GM21529 (cell line): ENCODE measurements around the gene CCNY.
A peak's percentile ranks its signal among the peaks of the same experiment; 100 is the strongest.

Experiments
- ATAC-seq: cut with Tn5 transposase; IDR thresholded peaks from one replicate; pipeline ENCODE4 v1.9.1; 2021; ENCODE audit not compliant: unreplicated experiment

CCNY gene

GRCh38 chr10:35331894-35332640 is 4.2 kb upstream of the CCNY start:
- no peak for ATAC-seq

GRCh38 chr10:35334297-35334696 is 2.0 kb upstream of the CCNY start:
- no peak for ATAC-seq

- ATAC-seq: peak; percentile 0
Measured at GRCh38 chr10:35335133-35336083, 901 bp upstream of the CCNY start.

- ATAC-seq: peak; percentile 8
Measured at GRCh38 chr10:35336921-35337823, 863 bp downstream of the CCNY start.

GRCh38 chr10:35339942-35340341 is 3.6 kb downstream of the CCNY start:
- peak; percentile 57 for ATAC-seq

GRCh38 chr10:35340975-35341374 is 4.7 kb downstream of the CCNY start:
- ATAC-seq: no peak

- ATAC-seq: peak; percentile 68
Measured at GRCh38 chr10:35341521-35341920, 5.2 kb downstream of the CCNY start.

GRCh38 chr10:35342183-35342753 is 6.0 kb downstream of the CCNY start:
- ATAC-seq: no peak

GRCh38 chr10:35343739-35344138 is 7.4 kb downstream of the CCNY start:
- no peak for ATAC-seq

- no peak for ATAC-seq
Measured at GRCh38 chr10:35345383-35345742, 9.1 kb downstream of the CCNY start.

- ATAC-seq: no peak
Measured at GRCh38 chr10:35346248-35346647, 9.9 kb downstream of the CCNY start.

GRCh38 chr10:35347121-35347562 is 10.8 kb downstream of the CCNY start:
- ATAC-seq: no peak

GRCh38 chr10:35347899-35348608 is 11.7 kb downstream of the CCNY start:
- no peak for ATAC-seq

GRCh38 chr10:35348609-35349388 is 12.5 kb downstream of the CCNY start:
- ATAC-seq: no peak

- no peak for ATAC-seq
Measured at GRCh38 chr10:35349389-35349915, 13.1 kb downstream of the CCNY start.

- no peak for ATAC-seq
Measured at GRCh38 chr10:35351021-35351420, 14.7 kb downstream of the CCNY start.

GRCh38 chr10:35352097-35352496 is 15.8 kb downstream of the CCNY start:
- no peak for ATAC-seq

GRCh38 chr10:35352512-35352911 is 16.2 kb downstream of the CCNY start:
- ATAC-seq: peak; percentile 32

- no peak for ATAC-seq
Measured at GRCh38 chr10:35353395-35353794, 17.1 kb downstream of the CCNY start.
